Muscle layer of colon (tissue), 2 donors: ENCODE data around the gene AP1G1.

Experiments
- H3K27ac ChIP-seq: one replicate; pipeline ENCODE4 v1.7.0; 2013; ENCODE audit warnings: low read depth, mild to moderate bottlenecking, low read length, moderate library complexity
- H3K27me3 ChIP-seq, 2 donors: one replicate each; pipeline ENCODE4 v1.7.0; 2013; ENCODE audit warnings: low read length in 2 of 2, mild to moderate bottlenecking in 2 of 2; ENCODE audit not compliant: insufficient read depth in 2 of 2, control insufficient read depth in 1 of 2
- H3K36me3 ChIP-seq: one replicate; pipeline ENCODE4 v1.7.0; 2013; ENCODE audit warnings: mild to moderate bottlenecking, low read length; ENCODE audit not compliant: insufficient read depth
- H3K4me1 ChIP-seq: one replicate; pipeline ENCODE4 v1.7.0; 2013; ENCODE audit warnings: mild to moderate bottlenecking, low read length; ENCODE audit not compliant: insufficient read depth
- H3K4me3 ChIP-seq, 2 donors: one replicate each; pipeline ENCODE4 v1.7.0; 2013; ENCODE audit warnings: low read length in 2 of 2, low read depth in 1 of 2, mild to moderate bottlenecking in 1 of 2, moderate library complexity in 1 of 2
- H3K9ac ChIP-seq: one replicate; pipeline ENCODE4 v1.7.0; 2013; ENCODE audit warnings: low read length
- H3K9me3 ChIP-seq: one replicate; pipeline ENCODE4 v1.7.0; 2013; ENCODE audit warnings: mild to moderate bottlenecking, low read length
- donor health status: abdominal sarcoma.
- donor health status: Adenocarcinoma of cecum.

AP1G1 gene

DNA sequence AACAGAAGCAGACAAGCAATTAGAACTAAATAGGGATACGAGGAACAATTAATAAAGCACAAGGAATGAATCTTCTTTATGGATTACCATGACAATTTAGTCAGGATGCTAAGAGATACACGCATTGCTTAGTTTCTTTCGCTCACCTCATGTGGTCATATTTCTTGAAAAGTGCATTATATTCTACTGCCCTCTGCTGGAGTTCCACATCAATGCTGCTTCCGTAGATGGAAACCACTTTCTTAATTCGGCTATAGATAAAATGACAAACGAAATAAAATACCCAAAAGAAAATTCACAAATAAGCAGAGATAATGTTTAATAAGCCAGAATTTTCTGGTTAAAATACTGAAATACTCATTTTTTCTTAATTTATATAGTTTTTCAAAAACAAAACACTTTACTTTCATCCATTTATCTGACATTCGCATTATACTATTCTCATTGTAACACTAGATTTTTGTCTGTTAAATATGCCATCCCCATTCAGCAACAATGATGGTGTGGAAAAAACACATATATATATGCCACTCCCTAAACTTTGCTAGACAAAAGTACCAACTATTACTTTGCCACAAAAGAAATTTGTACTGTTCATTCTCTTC, 62.1 kb downstream of the AP1G1 start:
- Histone ChIP-seq H3K4me3 (no peak overlapping the region), H3K9ac (no peak overlapping the region), H3K9me3 (no peaks in the 10 kb centered on the region), H3K27ac (no peak overlapping the region), H3K4me1 (no peaks in the 10 kb centered on the region), H3K27me3 (no peaks in the 10 kb centered on the region), H3K36me3 (peaks cover 40% of the 10 kb centered on the region)

GRCh38 chr16:71738855-71739254, 69.8 kb downstream of the AP1G1 start:
- Histone ChIP-seq H3K27ac (no peak overlapping the region), H3K4me3 (no peak overlapping the region), H3K9ac (no peak overlapping the region), H3K9me3 (no peaks in the 10 kb centered on the region), H3K27me3 (no peaks in the 10 kb centered on the region), H3K4me1 (no peaks in the 10 kb centered on the region), H3K36me3 (peaks cover 49% of the 10 kb centered on the region)

GRCh38 chr16:71737501-71737900, 71.1 kb downstream of the AP1G1 start:
- Histone ChIP-seq H3K36me3 (peaks cover 54% of the 10 kb centered on the region), H3K27ac (no peak overlapping the region), H3K4me3 (no peak overlapping the region), H3K9ac (no peak overlapping the region), H3K4me1 (no peaks in the 10 kb centered on the region), H3K27me3 (no peaks in the 10 kb centered on the region), H3K9me3 (no peaks in the 10 kb centered on the region)

DNA sequence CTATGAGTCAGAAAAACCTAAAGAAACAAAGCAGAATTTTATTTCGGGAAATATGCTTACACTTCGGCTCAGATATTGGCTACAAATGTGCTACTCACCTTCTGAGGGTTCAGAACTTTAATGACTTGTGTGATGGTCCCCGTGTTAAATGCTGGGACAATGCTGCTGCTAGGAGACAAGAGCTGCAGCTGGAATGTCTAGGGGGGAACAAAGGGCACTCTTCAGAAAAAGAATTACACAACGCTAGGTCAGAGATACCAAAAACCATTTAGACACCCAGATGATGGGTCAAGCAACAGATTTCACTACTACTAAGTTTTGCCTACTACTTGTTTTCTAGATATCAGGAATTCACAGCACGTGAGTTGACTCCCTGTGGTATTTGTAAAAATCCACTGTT, 74.1 kb downstream of the AP1G1 start:
- no peak overlapping the region for H3K27ac ChIP-seq

GRCh38 chr16:71732587-71732986, 76.0 kb downstream of the AP1G1 start:
- H3K4me1 ChIP-seq, result no peaks in the 10 kb centered on the region
- no peak overlapping the region for H3K27ac ChIP-seq
- H3K9ac ChIP-seq, result no peak overlapping the region
- H3K27me3 ChIP-seq, result no peaks in the 10 kb centered on the region
- no peaks in the 10 kb centered on the region for H3K9me3 ChIP-seq
- H3K4me3 ChIP-seq, result no peak overlapping the region
- H3K36me3 ChIP-seq, result peaks cover 49% of the 10 kb centered on the region

More for the DNA sequence above, 74.1 kb downstream of the AP1G1 start:
- H3K4me1 ChIP-seq, result no peaks in the 10 kb centered on the region
- H3K36me3 ChIP-seq, result peaks cover 65% of the 10 kb centered on the region
- no peaks in the 10 kb centered on the region for H3K9me3 ChIP-seq
- H3K4me3 ChIP-seq, result no peak overlapping the region
- no peaks in the 10 kb centered on the region for H3K27me3 ChIP-seq
- no peak overlapping the region for H3K9ac ChIP-seq

DNA sequence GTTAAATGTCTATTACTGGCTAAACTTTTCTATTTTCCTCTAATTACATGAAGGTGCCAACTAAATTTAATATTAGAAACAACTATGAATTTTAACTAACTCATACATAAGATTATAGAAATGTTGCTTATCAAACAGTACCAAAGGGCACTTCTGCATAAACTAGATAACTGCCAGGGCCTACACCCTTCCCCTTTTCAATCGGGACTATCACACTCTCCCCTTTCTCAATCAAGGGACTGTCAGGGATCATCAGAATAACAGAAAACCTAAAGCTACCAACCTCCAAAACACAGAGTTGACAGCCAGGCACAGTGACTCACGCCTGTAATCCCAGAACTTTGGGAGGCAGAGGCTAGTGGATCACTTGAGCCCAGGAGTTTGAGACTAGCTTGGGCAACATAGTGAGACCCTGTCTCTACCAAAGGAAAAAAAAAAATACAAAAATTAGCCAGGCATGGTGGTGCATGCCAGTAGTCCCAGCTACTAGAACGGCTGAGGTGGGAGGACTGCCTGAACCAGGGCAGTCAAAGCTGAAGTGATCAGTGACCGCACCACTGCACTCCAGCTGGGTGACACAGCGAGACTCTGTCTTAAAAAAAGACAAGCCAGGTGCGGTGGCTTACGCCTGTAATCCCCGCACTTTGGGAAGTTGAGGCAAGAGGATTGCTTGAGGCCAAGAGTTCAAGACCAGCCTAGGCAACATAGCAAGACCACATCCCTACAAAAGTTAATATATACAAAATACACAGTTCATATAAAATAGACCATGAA, 80.9 kb downstream of the AP1G1 start:
- peaks cover 17% of the 10 kb centered on the region for H3K36me3 ChIP-seq
- H3K27ac ChIP-seq, result no peak overlapping the region

GRCh38 chr16:71726476-71727315, 81.9 kb downstream of the AP1G1 start:
- no peak overlapping the region for H3K4me3 ChIP-seq
- peaks cover 7% of the 10 kb centered on the region for H3K36me3 ChIP-seq
- H3K27ac ChIP-seq, result no peak overlapping the region
- no peaks in the 10 kb centered on the region for H3K9me3 ChIP-seq
- no peaks in the 10 kb centered on the region for H3K27me3 ChIP-seq
- H3K9ac ChIP-seq, result no peak overlapping the region
- H3K4me1 ChIP-seq, result peaks cover 21% of the 10 kb centered on the region

More for the DNA sequence above, 80.9 kb downstream of the AP1G1 start:
- no peak overlapping the region for H3K4me3 ChIP-seq
- H3K9ac ChIP-seq, result no peak overlapping the region
- H3K4me1 ChIP-seq, result peaks cover 17% of the 10 kb centered on the region
- H3K27me3 ChIP-seq, result no peaks in the 10 kb centered on the region
- H3K9me3 ChIP-seq, result no peaks in the 10 kb centered on the region

DNA sequence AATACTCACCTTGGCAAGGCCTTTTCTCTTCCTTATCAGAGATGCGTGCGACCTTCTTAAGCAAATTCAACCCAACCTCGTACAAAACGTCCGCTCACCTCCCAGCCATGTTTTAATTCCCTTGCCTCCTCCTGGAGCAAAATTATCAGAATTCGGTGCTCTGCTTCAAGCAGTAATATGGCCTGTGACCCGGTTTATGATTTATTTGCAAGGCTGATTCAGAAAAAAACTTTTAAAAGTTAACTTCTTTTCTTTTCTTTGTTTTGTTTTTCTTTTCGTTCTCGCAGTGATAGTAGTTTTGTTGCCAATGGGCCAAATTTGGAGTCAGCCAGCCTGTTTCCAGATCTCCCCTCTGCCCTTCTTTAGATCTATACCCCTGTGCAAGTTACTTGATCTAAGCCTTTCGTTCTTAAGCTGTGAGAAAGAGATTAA, 84.3 kb downstream of the AP1G1 start, which contains the start of gene PHLPP2:
Gene PHLPP2, minus strand, starts transcription at position 382 of the 432 bp plus-strand sequence. CDS start 9,906 bp downstream, outside the sequence.
- H3K27ac ChIP-seq, result peak within 1 kb of the TSS; percentile 56
- H3K4me3 ChIP-seq, result peak within 1 kb of the TSS; percentile 75 to 86
- no peaks in the 10 kb centered on the region for H3K27me3 ChIP-seq
- peaks cover 21% of the 10 kb centered on the region for H3K4me1 ChIP-seq
- no peaks in the 10 kb centered on the region for H3K9me3 ChIP-seq
- no peaks in the 10 kb centered on the region for H3K36me3 ChIP-seq
- peak within 1 kb of the TSS; percentile 41 for H3K9ac ChIP-seq

- Histone ChIP-seq H3K4me3 (peak overlapping the region; percentile 75 to 86), H3K9me3 (no peaks in the 10 kb centered on the region), H3K9ac (peak overlapping the region; percentile 41), H3K36me3 (no peaks in the 10 kb centered on the region), H3K27me3 (no peaks in the 10 kb centered on the region), H3K27ac (peak overlapping the region; percentile 91), H3K4me1 (peaks cover 21% of the 10 kb centered on the region)
These were observed 84.9 kb downstream of the AP1G1 start for GRCh38 chr16:71723537-71724319.

DNA sequence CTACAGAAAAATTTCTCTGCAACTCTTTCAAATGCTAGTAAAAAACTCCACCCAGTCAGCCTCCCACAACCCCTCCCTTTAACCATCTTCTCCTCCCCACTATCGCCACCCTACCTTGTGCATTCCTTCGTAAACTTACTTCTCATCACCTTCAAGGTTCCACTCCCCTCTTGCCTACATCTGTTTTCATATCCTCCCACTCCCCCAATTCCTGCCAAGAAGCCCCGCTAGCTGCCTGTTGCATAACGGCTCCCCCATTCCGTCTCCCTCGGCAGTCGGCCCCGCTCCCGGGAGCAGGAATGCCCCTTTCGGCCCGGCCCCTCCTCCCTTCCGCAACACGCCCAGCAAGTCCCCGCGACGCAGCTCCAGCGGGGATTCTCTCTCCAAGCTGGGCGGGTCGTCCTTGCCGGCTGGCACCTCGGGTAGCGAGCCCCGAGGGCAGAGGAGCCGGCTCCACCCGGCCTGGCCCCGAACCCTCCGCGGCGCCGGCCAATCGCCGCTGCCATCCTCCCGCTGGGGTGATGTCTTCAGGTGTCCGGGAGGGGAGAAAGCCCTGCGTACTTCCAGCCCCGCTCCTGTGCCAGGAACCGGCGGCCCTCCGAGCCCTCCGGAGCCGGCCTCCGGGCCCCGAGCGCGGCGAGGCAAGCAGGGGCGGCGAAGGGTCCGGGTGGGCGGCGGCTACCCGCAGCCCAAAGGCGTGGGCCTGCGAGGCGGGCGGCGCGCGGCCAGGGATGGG, 85.7 kb downstream of the AP1G1 start:
- Histone ChIP-seq H3K27ac (peak overlapping the region; percentile 91), H3K4me1 (peaks cover 21% of the 10 kb centered on the region), H3K9ac (peak overlapping the region; percentile 39), H3K9me3 (no peaks in the 10 kb centered on the region), H3K4me3 (peak overlapping the region; percentile 75 to 86), H3K27me3 (no peaks in the 10 kb centered on the region), H3K36me3 (no peaks in the 10 kb centered on the region)
